Right cardiac atrium (tissue), 5 donors: ENCODE results near the gene GLI3. TPM values are rescaled to one million over a fixed set of nuclear protein-coding genes. Genes with fewer than 3 reads are reported as not detected.

Experiments used
- ATAC-seq, 2 donors: fragments of 200-7000 bp; cut with Tn5 transposase; one replicate each; pipeline versions ENCODE4 v1.8.0 to v1.9.1; 2020; ENCODE audit warnings: moderate library complexity in 2 of 2, mild to moderate bottlenecking in 1 of 2
- DNase-seq, 3 donors: peaks; one replicate each; pipeline ENCODE4 v3.0.0-alpha.2; 2020
- H3K27ac ChIP-seq: one replicate; pipeline ENCODE4 v1.5.1; 2013; ENCODE audit warnings: mild to moderate bottlenecking, low read length, control low read depth, moderate library complexity
- H3K27me3 ChIP-seq: one replicate; pipeline ENCODE4 v1.6.1; 2013; ENCODE audit not compliant: control insufficient read depth, insufficient read depth
- H3K4me1 ChIP-seq: one replicate; pipeline ENCODE4 v1.6.1; 2013; ENCODE audit warnings: low read length; ENCODE audit not compliant: control insufficient read depth, insufficient read depth
- H3K4me3 ChIP-seq: one replicate; pipeline ENCODE4 v1.5.1; 2013; ENCODE audit warnings: low read length, control low read depth
- H3K9me3 ChIP-seq: one replicate; pipeline ENCODE4 v1.6.1; 2013; ENCODE audit warnings: low read length; ENCODE audit not compliant: control insufficient read depth
- WGBS: extraction: QIAGEN DNeasy Blood & Tissue Kit; methylation state at CpG from one replicate; pipeline ENCODE4 v1.1.7; 2013; 5-methylcytosine and 5-hydroxymethylcytosine counted together
- intact Hi-C, 4 donors: fragments of 100-400 bp; cut with DNase I; formaldehyde crosslinking; loops; one replicate each; pipeline versions ENCODE4 v1.11.0 to v1.14.0; 2022 to 2023
- polyA plus RNA-seq: library from polyadenylated mRNA; stranded (reverse); fragments of 200-250 nt; gene quantifications from one replicate; pipeline ENCODE4 v1.2.3, GENCODE V29; 2013
- total RNA-seq, 4 donors: library from RNA; stranded (reverse); fragmentation: NEBNext Ultra II Directional; extraction: Animal tissue kit (Norgen Biotek cat#: 25700); gene quantifications; one replicate each; pipeline ENCODE4 v1.2.1, GENCODE V29; 2021
- donor health status: healthy with polysubstance abuse.
- donor health status: DM: no; HTN: yes; CAD: no.
- donor health status: DM: no; HTN: no; CAD: no.
- donor health status: DM: no; HTN: yes; CAD: no; lungs with severe emphysema.
- donor health status: DM: yes; HTN: yes; CAD: no.

The GLI3 gene
- total and polyA plus RNA-seq, 5 donors: 0.50 to 3.5 (median 2.5) TPM

DNA sequence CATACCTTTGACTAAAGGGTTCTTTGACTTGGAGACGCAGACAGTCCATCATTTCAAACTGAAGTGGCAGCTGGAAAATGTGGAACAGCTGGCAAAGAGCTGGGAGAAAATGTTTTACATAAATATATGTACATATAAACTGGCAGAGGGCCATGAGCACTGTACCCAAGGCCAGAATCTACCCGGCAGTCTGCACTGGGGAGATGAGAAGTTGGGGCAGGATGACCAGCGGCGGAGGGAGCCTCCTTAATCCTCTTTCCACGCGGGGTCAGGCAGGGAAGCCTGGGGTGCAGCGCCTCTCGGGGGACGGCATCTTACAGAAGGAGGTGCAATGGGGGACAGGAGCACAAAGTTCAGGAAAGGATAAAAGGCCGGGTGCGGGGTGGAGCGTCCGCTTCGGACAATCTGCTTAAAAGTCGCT, 1.3 kb downstream of the GLI3 start:
- peak in 1 of 3 donors; percentile 22 for DNase-seq
- intact Hi-C loops: loop anchor here in 1 of 4 donors (5.0 kb wide), 1 partner anchor 253 kb away; no protein-coding TSS in a partner anchor
- no peak for ATAC-seq
- H3K27me3 ChIP-seq: no peaks in the 10 kb centered on the region
- H3K4me3 ChIP-seq: peak overlapping the region; percentile 79
- 14% methylated on average over 15 of the region's 15 CpGs for WGBS
- H3K9me3 ChIP-seq: no peaks in the 10 kb centered on the region
- no peak overlapping the region for H3K27ac ChIP-seq
- H3K4me1 ChIP-seq: no peaks in the 10 kb centered on the region

- H3K27ac ChIP-seq: no peak overlapping the region
- DNase-seq (no peak), ATAC-seq (no peak)
- no peaks in the 10 kb centered on the region for H3K4me1 ChIP-seq
- H3K9me3 ChIP-seq: no peaks in the 10 kb centered on the region
- 90% methylated on average over 3 of the region's 3 CpGs for WGBS
- intact Hi-C loops: loop anchor here in 1 of 4 donors (5.0 kb wide), 1 partner anchor 252 kb away; no protein-coding TSS in a partner anchor
- H3K4me3 ChIP-seq: no peak overlapping the region
- no peaks in the 10 kb centered on the region for H3K27me3 ChIP-seq
Measured at GRCh38 chr7:42234736-42235135, 2.3 kb downstream of the GLI3 start.

DNA sequence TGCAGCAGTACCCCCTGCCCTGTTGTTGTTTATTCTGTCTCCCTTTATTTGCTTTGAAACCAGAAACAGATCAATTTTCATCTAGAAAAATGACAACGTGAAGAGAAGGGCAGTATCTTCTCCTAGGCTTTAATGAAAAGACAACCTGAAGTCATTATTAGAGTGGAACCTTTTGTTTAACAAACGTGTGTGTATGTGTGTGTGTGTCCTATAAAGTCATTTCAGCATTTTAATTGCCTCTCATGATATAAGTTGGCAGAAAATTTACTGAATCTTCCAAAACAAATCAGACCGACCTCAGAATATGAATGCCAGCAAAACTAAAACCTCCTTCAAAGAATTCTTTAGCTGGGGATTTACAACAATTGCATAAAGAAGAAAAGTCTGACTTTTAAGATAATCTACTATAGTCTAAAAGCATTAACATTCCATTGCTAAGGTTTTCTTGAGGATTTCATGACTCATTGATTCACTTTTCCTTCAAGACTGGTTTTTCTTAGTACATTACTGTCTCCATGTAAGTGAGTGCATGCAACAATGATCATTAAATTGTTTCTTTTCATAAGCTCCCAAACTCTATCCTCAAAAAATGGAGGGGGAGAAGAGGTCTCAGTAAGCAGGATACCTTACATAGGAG, 3.2 kb downstream of the GLI3 start:
- H3K27ac ChIP-seq: no peak overlapping the region
- DNase-seq (no peak), ATAC-seq (no peak)
- 70% methylated on average over 3 of the region's 3 CpGs for WGBS
- H3K27me3 ChIP-seq: no peaks in the 10 kb centered on the region
- no peaks in the 10 kb centered on the region for H3K4me1 ChIP-seq
- H3K9me3 ChIP-seq: no peaks in the 10 kb centered on the region
- no peak overlapping the region for H3K4me3 ChIP-seq
- intact Hi-C loops: no loop called here

GRCh38 chr7:42233171-42233570, 3.8 kb downstream of the GLI3 start:
- no peak overlapping the region for H3K27ac ChIP-seq

DNA sequence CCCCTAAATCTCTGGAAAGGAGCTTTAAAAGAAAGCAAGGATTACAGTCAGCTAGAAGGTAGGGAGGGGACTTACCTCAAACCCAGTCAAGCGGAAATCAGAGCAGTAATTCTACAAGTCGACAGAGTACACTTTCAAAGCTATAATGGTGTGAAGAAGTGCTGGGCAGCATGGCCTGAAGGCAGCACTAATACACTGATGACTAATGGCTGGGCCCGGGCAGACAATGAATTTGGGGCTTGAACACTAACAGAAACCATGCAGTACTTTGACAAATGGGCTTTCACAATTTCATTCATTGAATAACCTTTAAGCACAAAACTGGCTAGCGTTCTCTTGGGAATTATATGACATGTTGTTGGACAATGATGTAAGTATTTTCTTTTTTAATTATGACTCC, 4.7 kb downstream of the GLI3 start:
- intact Hi-C loops: no loop called here
- H3K4me3 ChIP-seq: no peak overlapping the region
- 86% methylated on average over 4 of the region's 4 CpGs for WGBS
- ATAC-seq: no peak
- DNase-seq: no peak
- no peak overlapping the region for H3K27ac ChIP-seq
- no peaks in the 10 kb centered on the region for H3K27me3 ChIP-seq
- no peaks in the 10 kb centered on the region for H3K4me1 ChIP-seq
- H3K9me3 ChIP-seq: no peaks in the 10 kb centered on the region

More at GRCh38 chr7:42233171-42233570, 3.8 kb downstream of the GLI3 start:
- ATAC-seq (no peak), DNase-seq (no peak)
- WGBS: 75% methylated on average over 2 of the region's 2 CpGs
- Histone ChIP-seq H3K9me3 (no peaks in the 10 kb centered on the region), H3K4me3 (no peak overlapping the region), H3K27me3 (no peaks in the 10 kb centered on the region), H3K4me1 (no peaks in the 10 kb centered on the region)
- intact Hi-C loops: no loop called here

DNA sequence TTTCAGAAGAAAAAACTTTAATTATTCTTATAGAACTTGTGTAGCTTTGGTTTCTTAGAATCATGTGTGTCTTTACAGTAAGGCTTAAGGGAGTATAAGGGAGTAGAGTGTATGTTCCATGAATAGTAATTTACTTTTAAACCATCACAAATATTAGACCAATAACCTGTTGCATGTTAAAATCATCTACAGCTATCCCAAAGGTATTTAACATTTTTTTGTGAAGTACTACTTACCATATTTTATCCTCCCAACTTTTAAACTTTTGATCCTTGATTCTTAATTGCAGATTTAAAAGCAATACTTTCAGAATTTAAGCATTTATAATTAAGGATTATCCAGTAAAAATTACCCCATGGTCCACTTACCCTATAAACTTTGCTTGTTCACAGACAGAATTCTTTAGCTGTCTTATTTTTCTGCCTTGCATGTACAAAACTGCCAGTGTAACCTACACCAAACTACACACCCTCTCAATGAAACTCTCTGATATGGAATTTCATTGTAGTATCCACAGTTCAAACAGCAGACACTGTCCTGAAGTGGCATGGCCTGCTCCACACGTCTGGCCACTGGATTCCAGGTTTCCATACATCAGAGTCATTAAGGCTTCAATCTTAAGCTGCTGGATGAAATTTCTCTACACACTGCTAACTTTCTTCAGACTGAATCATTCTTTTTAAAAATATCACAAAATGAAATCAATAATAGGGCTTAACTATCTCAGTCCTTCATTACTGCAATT, 5.8 kb downstream of the GLI3 start:
- ATAC-seq (no peak), DNase-seq (no peak)
- Histone ChIP-seq H3K4me1 (no peaks in the 10 kb centered on the region), H3K27ac (no peak overlapping the region), H3K4me3 (no peak overlapping the region), H3K27me3 (no peaks in the 10 kb centered on the region), H3K9me3 (no peaks in the 10 kb centered on the region)
- WGBS: 87% methylated on average over 1 of the region's 1 CpG
- intact Hi-C loops: no loop called here

DNA sequence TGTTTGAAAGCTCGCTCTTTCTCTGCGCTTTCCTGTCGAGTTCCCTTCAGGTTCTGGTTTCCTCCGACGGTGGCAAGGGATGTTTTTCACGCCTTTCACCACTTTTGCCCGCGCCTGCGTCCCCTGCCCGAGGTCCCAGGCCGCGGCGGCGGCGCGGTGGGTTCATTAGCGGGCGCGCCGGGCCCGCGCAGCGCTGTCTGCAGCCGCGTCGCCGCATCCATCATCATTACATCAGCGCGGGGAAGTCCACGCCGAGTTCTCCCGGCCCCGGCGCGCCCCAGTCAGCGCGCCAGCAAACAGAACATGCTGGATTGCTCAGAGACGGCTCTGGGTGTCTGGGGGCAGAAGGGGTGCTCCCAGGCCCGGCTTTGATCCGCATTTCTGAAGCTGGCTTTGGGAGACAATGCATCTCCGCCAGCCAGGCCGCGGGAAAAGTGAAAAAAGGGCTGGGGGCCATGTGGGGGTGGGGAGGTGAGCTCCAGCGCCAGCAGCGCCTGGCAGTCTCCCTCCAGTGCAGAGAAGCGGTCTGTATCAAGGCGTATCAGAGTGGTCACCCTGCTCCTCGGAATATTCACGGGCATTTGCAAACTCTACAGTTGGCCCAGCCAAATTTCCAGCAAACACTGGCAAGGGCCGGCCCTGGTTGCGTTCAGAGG, 8.9 kb downstream of the GLI3 start:
- DNase-seq (peak; percentile 35 to 65 (median 63)), ATAC-seq (peak; percentile 67 to 79)
- Histone ChIP-seq H3K27me3 (no peaks in the 10 kb centered on the region), H3K4me3 (peak overlapping the region; percentile 47), H3K4me1 (no peaks in the 10 kb centered on the region), H3K27ac (no peak overlapping the region), H3K9me3 (no peaks in the 10 kb centered on the region)
- intact Hi-C loops: no loop called here
- 8% methylated on average over 51 of the region's 51 CpGs for whole genome bisulfite sequencing

- Histone ChIP-seq H3K27me3 (no peaks in the 10 kb centered on the region), H3K4me1 (no peaks in the 10 kb centered on the region), H3K9me3 (no peaks in the 10 kb centered on the region), H3K27ac (no peak overlapping the region), H3K4me3 (peak overlapping the region; percentile 47)
- intact Hi-C loops: no loop called here
- no peak for DNase-seq
- 66% methylated on average over 13 of the region's 13 CpGs for WGBS
- ATAC-seq: no peak
Measured at GRCh38 chr7:42227541-42227935, 9.5 kb downstream of the GLI3 start.

DNA sequence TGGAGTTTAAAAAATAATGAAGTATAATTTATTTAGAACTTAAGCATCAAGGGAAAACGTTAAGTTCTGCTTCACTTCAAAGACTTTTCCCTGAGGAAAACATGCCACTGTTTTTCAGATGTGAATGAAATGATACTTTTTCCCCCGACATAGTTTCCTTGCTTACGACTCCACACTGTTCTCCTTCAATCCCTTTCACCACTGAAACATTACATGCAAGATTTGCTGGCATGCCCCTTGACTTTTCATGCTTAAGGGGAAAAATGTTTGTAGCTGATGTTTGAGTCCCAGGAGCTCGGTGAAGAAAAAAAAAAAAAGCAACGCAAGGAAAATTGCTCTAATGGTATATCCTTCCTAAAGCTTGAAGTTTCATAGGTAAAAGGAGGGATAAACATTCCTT, 10.0 kb downstream of the GLI3 start:
- no peak for ATAC-seq
- Histone ChIP-seq H3K9me3 (no peaks in the 10 kb centered on the region), H3K27ac (no peak overlapping the region), H3K4me1 (no peaks in the 10 kb centered on the region), H3K4me3 (no peak overlapping the region), H3K27me3 (no peaks in the 10 kb centered on the region)
- DNase-seq: no peak
- intact Hi-C loops: no loop called here
- WGBS: 74% methylated on average over 5 of the region's 5 CpGs

- no peak for DNase-seq
- H3K27ac ChIP-seq: no peak overlapping the region
- H3K4me3 ChIP-seq: no peak overlapping the region
- no peak for ATAC-seq
- H3K27me3 ChIP-seq: no peaks in the 10 kb centered on the region
- no peaks in the 10 kb centered on the region for H3K4me1 ChIP-seq
- no peaks in the 10 kb centered on the region for H3K9me3 ChIP-seq
- WGBS: 83% methylated on average over 5 of the region's 5 CpGs
- intact Hi-C loops: no loop called here
Measured at GRCh38 chr7:42226354-42226941, 10.6 kb downstream of the GLI3 start.
